ENCODE measurements around the gene SAT1.

SAT1 gene

DNA sequence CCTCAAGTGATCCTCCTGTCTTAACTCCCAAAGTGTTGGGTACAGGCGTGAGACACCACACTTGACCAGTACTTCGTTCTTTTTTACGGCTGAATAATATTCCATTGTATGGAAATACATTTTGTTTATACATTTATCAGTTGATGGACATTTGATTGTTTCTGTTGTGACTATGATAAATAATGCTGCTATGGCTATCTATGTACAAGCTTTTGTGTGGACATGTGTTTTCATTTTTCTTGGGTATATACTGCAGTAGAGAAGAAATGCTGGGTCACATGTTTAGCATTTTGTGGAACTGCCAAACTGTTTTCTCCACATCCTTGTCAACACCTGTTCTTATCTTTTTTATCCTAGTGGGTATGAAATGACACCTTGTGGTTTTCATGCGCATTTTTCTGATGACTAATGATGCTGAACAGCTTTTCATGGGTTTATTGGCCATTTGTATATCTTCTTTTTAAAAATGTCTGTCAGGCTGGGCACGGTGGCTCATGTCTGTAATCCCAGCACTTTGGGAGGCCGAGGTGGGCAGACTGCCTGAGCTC, 37.3 kb downstream of the SAT1 start:
- TF ChIP-seq, protein P1, sequence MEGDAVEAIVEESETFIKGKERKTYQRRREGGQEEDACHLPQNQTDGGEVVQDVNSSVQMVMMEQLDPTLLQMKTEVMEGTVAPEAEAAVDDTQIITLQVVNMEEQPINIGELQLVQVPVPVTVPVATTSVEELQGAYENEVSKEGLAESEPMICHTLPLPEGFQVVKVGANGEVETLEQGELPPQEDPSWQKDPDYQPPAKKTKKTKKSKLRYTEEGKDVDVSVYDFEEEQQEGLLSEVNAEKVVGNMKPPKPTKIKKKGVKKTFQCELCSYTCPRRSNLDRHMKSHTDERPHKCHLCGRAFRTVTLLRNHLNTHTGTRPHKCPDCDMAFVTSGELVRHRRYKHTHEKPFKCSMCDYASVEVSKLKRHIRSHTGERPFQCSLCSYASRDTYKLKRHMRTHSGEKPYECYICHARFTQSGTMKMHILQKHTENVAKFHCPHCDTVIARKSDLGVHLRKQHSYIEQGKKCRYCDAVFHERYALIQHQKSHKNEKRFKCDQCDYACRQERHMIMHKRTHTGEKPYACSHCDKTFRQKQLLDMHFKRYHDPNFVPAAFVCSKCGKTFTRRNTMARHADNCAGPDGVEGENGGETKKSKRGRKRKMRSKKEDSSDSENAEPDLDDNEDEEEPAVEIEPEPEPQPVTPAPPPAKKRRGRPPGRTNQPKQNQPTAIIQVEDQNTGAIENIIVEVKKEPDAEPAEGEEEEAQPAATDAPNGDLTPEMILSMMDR (IDR thresholded peaks at IDR 0.05; ENCODE audit: borderline replicate concordance, insufficient read depth, low read depth, low read length), result no peak
- H3K4me3 ChIP-seq (ENCODE audit: low read depth, low read length), result no peak overlapping the region

DNA sequence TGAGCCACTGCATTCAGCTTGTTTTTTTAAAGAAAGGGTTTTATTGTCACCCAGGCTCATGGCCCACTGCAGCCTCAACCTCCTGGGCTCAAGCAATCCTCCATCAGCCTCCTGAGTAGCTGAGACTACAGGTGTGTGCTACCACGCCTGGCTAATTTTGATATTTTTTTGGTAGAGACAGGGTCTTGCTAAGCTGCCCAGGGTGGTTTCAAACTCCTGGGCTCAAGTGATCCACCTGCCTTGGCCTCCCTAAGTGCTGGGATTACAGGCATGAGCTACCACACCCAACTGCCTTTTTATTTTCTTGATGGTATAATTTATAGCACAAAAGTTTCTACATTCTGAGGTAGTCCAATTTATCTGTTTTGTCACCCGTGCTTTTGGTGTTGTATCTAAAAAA, 38.9 kb downstream of the SAT1 start:
- no peak overlapping the region for H3K4me3 ChIP-seq (ENCODE audit: low read depth, low read length)
- TF ChIP-seq, protein P1 (IDR thresholded peaks at IDR 0.05; ENCODE audit: borderline replicate concordance, insufficient read depth, low read depth, low read length), result no peak

DNA sequence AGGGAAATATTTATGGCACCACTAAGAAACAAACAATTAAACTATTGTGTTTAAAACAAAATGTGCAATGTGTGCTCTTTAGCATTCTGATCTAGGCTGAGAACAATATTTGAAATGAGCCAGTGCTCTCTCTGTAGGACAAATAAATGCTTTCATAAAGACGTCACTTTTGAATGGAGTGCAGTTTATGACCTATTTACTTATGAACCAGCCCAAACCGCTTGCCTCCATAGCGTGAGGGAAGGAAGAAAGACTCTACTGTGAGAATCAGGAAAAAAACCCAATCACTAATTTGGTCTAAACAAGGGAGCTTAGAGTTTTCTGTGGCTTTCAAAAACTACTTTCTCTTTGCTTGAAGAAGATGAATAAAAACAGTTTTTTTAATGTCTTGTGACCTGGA, 39.4 kb downstream of the SAT1 start:
- TF ChIP-seq, protein P1 (IDR thresholded peaks at IDR 0.05; ENCODE audit: borderline replicate concordance, insufficient read depth, low read depth, low read length), result no peak
- H3K4me3 ChIP-seq (ENCODE audit: low read depth, low read length), result no peak overlapping the region

DNA sequence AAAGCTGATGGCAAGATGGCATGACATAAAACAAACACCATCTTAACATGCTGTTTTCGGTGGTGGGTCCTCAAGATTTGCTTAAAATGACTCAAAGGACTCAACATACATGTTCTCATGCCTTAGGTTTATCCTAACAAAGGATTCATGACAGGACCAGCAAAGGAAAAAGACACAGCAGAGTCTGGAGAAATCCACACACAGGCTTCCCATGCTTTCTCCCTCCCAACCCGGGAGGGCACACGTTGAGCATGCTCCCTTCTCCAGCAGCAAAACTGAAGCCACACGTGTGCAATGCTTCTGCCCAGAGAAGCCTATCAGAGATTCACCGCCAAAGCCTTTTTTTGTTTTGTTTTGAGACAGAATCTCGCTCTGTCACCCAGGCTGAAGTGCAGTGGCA, 39.9 kb downstream of the SAT1 start:
- TF ChIP-seq, protein P1 (IDR thresholded peaks at IDR 0.05; ENCODE audit: borderline replicate concordance, insufficient read depth, low read depth, low read length), result no peak
- no peak overlapping the region for H3K4me3 ChIP-seq (ENCODE audit: low read depth, low read length)

DNA sequence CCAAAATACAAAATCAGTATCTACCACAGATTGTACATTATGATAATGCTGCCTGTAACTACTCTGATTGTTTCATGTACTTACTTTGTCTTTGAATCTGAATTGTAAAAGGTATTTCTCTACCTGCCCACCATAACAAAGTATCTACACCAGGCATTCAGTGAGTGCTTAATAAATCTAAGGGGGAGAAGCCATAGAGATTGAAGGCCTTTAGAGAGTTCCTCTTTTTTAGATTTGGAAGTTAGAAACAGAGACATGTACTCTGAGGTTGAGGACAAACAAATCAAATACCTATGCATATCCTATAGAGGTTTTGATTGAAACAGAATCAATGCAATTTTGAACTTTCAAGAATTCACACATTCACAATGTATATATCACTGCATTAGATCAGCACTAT, 42.7 kb downstream of the SAT1 start:
- TF ChIP-seq, protein P1 (IDR thresholded peaks at IDR 0.05; ENCODE audit: borderline replicate concordance, insufficient read depth, low read depth, low read length), result no peak
- no peak overlapping the region for H3K4me3 ChIP-seq (ENCODE audit: low read depth, low read length)

DNA sequence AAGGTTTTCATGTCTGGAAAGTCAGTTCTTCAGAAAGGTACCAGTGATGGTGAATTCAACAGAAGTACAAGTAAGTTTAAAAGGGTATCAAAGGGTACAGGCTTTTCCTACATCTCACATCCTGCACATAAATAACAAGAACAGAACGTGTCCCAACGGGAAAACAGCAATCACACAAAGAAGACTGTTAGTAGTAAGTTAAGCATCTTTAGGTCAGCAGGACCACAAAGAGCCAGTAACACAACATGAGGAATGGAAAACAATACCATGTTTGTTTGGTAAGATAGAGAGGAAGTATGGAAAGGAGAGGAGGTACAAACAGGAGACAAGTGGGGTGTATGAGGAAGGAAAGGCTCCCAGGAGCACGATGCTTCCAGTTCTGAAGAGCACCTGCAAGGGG, 43.2 kb downstream of the SAT1 start:
- TF ChIP-seq, protein P1 (IDR thresholded peaks at IDR 0.05; ENCODE audit: borderline replicate concordance, insufficient read depth, low read depth, low read length), result no peak
- no peak overlapping the region for H3K4me3 ChIP-seq (ENCODE audit: low read depth, low read length)

DNA sequence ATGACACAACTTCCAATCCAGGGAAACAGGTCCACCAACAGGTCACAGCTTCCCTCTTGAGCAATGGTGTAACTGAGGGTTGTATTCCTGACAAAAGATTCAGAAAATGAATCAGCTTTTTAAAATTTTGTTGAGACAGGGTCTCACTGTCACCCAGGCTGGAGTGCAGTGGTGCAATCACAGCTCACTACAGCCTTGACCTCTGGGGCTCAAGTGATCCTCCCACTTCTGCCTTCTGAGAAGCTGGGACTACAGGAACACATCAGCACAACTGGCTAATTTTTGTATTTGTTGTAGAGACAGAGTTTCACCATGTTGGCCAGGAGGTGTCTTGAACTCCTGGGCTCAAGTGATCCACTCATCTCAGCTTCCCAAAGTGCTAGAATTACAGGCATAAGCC, 43.7 kb downstream of the SAT1 start:
- H3K4me3 ChIP-seq (ENCODE audit: low read depth, low read length), result no peak overlapping the region
- TF ChIP-seq, protein P1 (IDR thresholded peaks at IDR 0.05; ENCODE audit: borderline replicate concordance, insufficient read depth, low read depth, low read length), result no peak

All from GM12875 (cell line).